C4-2B (cell line): ENCODE results near the gene LSM7.

Experiments used
- CTCF ChIP-seq: fragments of 450-650 bp; conservative IDR thresholded peaks from 2 replicates; pipeline ENCODE4 v1.5.1; 2017; ENCODE audit warnings: mild to moderate bottlenecking
- ZFX ChIP-seq: fragments of 450-650 bp; IDR thresholded peaks from 2 replicates; pipeline ENCODE4 v1.6.1; 2017

GRCh38 chr19:2288338-2288817 is 40.0 kb downstream of the LSM7 start:
- no peak for TF ChIP-seq CTCF
- no peak for TF ChIP-seq ZFX
